NCI-H748 (cell line): ENCODE results near the gene RTL1.

ENCODE experiments used
- DNase-seq: peaks from one replicate; lab custom pipeline; 2025; ENCODE audit not compliant: unreplicated experiment; lab: John Stamatoyannopoulos, UW

The RTL1 gene

GRCh38 chr14:100836311-100836805 lies 67.2 kb downstream of the RTL1 start:
- DNase-seq = no peak

- peak; percentile 76 for DNase-seq
These were observed 67.8 kb downstream of the RTL1 start for GRCh38 chr14:100835548-100836310.

GRCh38 chr14:100834794-100835547 lies 68.6 kb downstream of the RTL1 start:
- no peak for DNase-seq

GRCh38 chr14:100834082-100834793 lies 69.3 kb downstream of the RTL1 start:
- DNase-seq = no peak

GRCh38 chr14:100832311-100832960 lies 71.1 kb downstream of the RTL1 start:
- DNase-seq = peak; percentile 20

GRCh38 chr14:100830681-100831080 lies 72.8 kb downstream of the RTL1 start:
- peak; percentile 69 for DNase-seq
